C4-2B (cell line): Measurements from ENCODE around the gene PRKAG2.
"Not testable (repeated sequence)": the region's sequence is repeated elsewhere in the genome, so short reads cannot be mapped to it uniquely, and the experiment has no call there.

Source experiments
- H3K27ac ChIP-seq: fragments of 450-650 bp; 2 replicates; pipeline ENCODE4 v1.5.1; 2017
- CTCF ChIP-seq: fragments of 450-650 bp; conservative IDR thresholded peaks from 2 replicates; pipeline ENCODE4 v1.5.1; 2017; ENCODE audit warnings: mild to moderate bottlenecking
- ZFX ChIP-seq: fragments of 450-650 bp; IDR thresholded peaks from 2 replicates; pipeline ENCODE4 v1.6.1; 2017

PRKAG2 gene

DNA sequence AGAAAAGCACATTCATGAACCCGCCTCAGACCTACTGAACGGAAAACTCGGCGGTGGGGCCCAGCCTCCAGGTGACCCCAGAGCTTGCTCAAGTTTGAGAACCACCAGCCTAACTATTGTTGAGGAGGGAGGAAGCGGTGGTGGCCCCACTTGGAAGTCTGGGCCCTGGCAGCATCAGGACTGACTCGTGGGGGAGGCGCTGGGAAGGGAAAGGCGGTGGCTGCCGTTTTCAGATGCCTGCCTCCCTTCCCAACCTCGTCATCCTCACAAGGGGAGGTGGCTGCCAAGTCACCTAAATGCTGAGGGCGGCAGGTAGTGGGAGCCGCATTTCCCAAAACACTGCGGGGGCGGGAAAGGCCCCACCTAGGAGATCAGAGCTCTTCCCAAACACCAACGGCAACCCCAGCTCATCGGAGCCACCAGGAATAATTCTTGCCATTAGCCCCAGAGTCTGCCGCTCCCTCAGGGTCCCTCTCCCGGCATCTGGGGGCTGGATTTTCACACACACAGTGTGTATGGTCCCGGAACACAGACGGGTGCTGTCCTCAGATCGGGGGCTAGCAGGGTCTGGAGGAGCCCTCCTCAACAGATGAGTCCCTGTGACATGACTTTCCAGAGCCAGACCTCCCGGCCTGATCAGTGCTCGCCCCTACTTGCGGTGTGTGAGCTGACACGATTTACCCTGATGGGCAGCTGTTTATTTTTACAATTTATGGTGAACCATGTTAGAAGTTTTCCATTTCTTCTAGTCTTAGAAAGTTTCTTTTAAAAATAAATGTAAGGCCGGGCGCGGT, 31.3 kb downstream of the PRKAG2 start:
- no peak overlapping the region for H3K27ac ChIP-seq
- no peak for TF ChIP-seq CTCF
- no peak for TF ChIP-seq ZFX

DNA sequence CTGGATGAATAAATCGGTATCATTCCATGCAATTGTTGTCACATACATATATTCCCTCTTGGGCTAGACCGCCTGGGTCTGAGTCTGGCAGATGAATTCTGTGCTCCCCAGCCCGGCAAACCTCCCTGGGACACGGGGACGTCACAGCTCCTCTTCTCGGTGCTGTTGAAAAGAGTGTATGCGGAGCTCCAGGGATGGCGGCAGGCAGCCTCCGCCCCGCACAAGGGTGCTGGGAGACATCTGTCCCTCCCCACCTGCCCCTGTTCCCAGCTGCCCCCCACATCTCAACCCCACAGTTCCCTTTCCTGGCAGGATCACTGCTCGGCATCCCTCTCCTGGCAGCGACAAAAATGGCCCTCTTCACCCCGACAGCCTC, 32.1 kb downstream of the PRKAG2 start:
- H3K27ac ChIP-seq, result no peak overlapping the region
- TF ChIP-seq CTCF, result no peak
- no peak for TF ChIP-seq ZFX

DNA sequence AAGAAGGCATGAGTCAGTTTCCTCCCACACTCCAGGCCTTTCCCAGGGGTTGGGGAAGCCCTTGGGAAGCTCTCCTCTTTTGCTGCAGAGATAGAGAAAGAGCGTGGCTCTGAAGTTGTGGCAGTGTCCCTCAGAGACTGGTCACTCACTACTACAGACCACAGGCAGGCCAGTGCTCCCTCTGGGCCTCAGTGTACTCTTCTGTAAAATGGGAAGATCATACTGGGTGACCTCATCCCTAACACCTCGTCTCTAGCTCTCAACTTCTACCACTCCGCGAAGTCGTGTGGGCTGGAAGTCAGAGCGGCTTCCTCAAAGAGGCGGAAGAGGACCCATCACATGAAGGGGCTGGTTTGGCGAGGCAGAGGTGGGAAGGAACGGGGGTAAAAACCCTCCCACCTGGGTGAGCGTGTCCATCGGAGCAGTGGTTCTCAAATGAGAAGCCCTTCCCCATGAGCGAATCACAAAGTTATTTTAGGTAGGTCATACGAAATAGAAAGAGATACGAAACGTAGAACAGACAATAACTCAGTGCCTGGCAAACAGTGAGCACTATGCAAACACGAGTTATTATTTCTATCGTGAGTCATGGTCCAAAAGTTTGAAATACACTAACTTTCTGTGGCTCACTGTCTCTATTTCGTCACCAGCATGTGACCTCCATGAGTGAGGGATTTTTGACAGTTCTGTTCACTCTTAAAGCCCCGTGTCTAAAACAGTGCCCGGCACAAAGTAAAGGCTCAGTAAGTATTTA, 32.7 kb downstream of the PRKAG2 start:
- TF ChIP-seq ZFX (no peak), CTCF (no peak)
- H3K27ac ChIP-seq, result no peak overlapping the region

GRCh38 chr7:151843181-151843580, 33.7 kb downstream of the PRKAG2 start:
- TF ChIP-seq CTCF (no peak), ZFX (no peak)
- H3K27ac ChIP-seq, result no peak overlapping the region

GRCh38 chr7:151841395-151842051, 35.4 kb downstream of the PRKAG2 start:
- H3K27ac ChIP-seq, result not testable (repeated sequence)

DNA sequence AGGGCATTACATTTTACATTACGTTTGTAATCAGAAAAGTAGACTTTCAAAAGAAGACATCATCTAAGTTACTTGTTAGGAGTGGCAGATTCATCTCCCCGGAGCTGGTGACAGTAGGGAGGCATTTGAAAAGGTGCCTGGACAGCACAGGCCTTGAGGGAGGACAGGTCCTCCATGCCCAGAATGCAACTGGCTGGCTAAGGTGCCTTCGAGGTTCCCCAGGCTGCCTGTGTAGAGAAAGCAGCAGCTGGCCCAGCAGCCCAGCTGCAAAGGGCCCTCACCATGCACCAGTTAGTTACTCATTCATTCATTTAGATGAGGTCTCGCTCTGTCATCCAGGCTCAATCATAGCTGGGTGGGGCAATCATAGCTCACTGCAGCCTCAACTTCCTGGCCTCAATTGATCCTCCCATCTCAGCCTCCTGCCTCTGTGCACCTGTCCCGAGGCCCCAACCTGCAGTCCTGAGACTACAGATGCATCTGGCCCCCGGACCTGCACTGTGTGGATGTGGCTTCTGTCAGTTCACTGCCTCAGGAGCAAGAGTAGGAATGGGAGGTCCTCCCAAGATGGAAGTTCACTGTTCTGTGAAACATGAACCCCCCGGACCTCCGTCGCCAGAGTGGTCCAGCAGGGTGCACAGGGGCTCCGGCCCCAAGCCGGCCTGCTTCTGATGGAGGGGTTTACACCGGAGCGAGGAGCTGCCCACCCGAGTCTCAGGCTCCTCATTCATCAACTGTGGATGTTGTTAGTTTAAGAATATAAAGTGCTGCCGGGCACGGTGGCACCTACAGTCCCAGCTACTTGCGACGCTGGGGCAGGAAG, 36.6 kb downstream of the PRKAG2 start:
- TF ChIP-seq ZFX, result no peak
- no peak for TF ChIP-seq CTCF
- H3K27ac ChIP-seq, result no peak overlapping the region

GRCh38 chr7:151839451-151839921, 37.4 kb downstream of the PRKAG2 start:
- no peak overlapping the region for H3K27ac ChIP-seq
- no peak for TF ChIP-seq CTCF
- no peak for TF ChIP-seq ZFX
